H54 (cell line): ENCODE results near the gene HSPA12B.

ENCODE experiments used
- DNase-seq: peaks from one replicate; pipeline ENCODE4 v3.0.0; 2011; ENCODE audit warnings: low spot score, mixed read lengths; ENCODE audit not compliant: insufficient read length
- FAIRE-seq: peaks from 3 replicates; lab custom pipeline; 2011; peaks lifted over from hg19 to GRCh38; lab: Jason Lieb, UNC
- POLR2A ChIP-seq: IDR thresholded peaks from 2 replicates; pipeline ENCODE4 v1.6.1; 2011; ENCODE audit warnings: low read depth, mild to moderate bottlenecking, low read length

HSPA12B gene

DNA sequence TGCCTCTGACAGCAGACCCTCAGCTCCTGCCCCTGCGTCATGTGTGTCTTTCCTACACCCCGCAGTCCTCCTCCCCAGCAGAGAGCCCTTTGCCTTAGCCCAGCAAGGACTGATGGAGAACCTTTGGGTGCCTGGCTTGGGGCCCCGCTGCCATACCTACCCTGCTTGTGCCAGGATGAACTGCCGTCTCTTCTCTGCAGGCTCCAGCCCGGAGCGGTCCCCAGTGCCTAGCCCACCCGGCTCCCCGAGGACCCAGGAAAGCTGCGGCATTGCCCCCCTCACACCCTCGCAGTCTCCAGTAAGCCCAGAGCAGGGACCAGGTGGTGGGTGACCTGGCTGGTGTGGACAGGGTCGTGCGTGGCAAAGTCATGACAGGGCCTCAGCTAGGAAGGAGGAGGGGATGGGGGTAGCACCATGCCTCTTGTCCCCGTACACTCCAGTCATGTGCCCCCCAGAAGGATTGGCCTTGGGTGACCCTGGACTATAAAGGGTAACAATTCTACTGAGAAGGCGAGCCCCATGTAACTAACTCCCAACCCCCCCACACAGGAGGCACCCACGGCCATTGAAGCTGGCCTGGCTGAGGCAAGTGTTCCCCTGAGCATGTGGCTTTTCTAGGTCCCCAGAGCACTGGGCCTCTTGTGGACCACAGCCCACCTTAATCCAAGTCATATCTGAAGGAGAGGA lies 8.3 kb downstream of the HSPA12B start:
- DNase-seq, result no peak
- no peak for FAIRE-seq
- TF ChIP-seq POLR2A, result no peak

DNA sequence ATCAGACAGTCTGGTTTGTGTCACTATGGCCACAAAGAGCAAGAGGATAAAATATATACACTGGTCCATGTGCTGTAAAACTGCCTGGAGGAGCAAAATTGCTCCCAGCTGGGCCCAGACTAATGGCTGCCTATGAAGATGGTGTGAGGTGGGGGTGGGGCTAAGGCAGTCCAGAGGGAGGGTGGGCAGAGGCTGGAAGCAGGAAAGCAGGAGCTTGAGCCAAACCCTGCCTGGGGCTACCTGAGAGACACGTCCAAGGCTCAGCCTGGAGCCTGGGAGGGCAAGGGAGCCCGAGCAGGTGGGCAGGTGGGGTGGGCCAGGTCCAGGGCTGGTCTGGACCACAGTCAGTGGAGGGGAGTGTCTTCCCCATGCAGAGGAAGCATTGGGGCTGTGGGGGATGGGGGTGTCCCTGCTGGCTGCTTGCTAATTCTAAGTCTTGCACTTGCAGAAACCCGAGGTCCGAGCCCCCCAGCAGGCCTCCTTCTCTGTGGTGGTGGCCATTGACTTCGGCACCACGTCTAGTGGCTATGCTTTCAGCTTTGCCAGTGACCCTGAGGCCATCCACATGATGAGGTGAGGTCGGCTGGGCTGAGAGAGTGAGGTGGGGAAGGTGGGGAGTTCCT lies 9.5 kb downstream of the HSPA12B start:
- FAIRE-seq (no peak), DNase-seq (no peak)
- no peak for TF ChIP-seq POLR2A

DNA sequence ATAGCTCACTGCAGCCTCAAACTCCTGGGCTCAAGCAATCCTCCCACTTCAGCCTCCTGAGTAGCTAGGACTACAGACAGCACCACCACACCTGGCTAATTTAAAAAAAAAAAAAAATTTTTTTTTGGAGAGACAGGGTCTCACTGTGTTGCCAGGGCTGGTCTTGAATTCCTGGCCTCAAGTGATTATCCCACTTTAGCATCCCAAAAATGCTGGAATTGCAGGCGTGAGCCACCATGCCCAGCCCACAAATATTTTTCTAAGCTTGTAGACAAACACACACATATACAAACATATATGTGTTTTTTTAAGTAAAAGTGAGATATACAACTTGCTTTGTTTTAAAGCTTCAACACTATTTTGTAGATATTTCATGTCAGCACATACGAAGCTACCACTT lies 10.8 kb downstream of the HSPA12B start:
- no peak for DNase-seq
- no peak for TF ChIP-seq POLR2A
- no peak for FAIRE-seq

DNA sequence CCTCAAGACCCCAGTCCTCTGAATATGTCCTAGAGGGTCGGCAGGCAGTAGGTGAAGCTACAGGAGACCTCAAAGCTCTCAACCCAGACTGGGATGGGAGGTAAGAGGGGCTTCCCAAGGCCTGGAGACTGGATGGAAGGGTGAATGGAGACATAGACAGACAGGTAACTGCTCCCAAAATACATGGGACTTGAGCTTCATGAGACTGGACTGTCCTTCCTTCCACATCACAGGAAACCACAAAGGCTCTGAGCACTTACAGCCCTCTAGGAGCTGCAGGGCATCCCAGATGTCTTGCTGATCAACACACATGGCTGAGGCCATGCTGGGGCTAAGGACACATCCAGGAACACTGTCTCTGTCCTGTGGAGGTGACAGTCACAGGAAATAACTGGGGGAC lies 11.6 kb downstream of the HSPA12B start:
- FAIRE-seq (no peak), DNase-seq (no peak)
- TF ChIP-seq POLR2A, result no peak

DNA sequence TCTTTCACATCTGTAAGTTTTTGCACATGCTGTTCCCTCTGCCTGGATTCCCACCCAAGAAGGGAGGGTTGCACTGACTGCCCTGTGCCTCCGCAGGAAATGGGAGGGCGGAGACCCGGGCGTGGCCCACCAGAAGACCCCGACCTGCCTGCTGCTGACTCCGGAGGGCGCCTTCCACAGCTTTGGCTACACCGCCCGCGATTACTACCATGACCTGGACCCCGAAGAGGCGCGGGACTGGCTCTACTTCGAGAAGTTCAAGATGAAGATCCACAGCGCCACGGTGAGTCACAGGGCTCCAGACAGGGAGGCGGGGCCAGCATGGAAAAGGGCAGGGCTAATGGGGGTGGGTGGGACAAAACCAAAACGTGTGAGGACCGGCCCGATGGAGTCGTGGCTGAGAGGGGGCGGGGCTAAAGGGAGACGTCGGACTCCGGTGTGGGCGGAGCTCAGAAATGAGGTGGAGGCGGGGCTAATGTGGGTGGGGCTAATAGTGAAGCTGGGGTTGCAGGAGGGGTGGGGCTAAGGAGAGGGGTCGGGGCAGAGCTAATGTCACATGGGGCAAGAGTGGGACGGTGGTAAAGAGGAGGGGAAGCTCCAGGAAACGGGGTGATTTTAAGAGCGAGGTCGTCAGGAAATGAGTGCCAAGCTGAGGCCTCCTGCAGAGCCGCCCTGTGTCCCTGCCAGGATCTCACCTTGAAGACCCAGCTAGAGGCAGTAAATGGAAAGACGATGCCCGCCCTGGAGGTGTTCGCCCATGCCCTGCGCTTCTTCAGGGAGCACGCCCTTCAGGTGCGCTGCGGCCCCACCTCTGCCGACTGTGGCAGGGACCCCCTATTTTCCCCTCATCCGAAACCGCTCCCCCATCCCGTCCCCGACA lies 12.6 kb downstream of the HSPA12B start:
- TF ChIP-seq POLR2A, result no peak
- DNase-seq (no peak), FAIRE-seq (no peak)

DNA sequence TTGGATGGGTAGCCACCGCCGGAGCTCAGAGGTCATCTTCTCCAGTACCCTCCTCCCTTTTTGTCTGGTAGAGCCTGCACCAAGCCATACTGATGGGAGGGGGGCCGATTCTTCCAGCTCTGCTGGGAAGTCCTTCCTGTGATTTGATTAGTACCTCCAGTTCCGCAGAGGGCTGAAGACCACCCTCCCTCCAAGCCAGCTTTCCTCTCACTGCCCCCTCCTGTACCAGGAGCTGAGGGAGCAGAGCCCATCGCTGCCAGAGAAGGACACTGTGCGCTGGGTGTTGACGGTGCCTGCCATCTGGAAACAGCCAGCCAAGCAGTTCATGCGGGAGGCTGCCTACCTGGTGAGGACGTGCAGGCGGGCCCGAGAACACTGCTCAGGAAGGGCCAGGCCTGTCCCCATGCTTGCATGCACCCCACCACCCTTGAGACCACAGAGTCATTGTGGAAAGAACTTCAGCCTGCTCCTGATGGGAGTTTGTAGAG lies 13.2 kb downstream of the HSPA12B start:
- no peak for DNase-seq
- TF ChIP-seq POLR2A, result no peak
- no peak for FAIRE-seq

DNA sequence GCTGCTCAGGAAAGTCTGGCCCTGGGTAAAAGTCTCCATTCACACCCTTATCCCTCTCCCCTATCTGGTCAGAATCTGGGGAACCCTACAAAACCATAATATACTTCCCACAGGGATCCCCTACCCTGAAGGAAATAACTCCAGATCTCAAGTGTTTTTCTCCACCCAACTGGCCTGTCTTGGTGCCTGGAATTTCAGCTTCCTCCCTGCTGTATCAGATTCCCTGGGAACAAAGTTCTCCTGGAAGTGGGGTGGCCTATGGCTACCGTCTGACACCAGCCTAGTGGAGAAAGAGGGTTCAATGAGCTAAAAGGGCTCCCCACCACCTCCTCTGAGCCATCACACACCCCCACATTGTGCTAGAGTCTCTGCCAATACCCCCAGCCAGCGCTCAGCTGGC lies 15.0 kb downstream of the HSPA12B start:
- no peak for DNase-seq
- no peak for TF ChIP-seq POLR2A
- FAIRE-seq, result no peak

DNA sequence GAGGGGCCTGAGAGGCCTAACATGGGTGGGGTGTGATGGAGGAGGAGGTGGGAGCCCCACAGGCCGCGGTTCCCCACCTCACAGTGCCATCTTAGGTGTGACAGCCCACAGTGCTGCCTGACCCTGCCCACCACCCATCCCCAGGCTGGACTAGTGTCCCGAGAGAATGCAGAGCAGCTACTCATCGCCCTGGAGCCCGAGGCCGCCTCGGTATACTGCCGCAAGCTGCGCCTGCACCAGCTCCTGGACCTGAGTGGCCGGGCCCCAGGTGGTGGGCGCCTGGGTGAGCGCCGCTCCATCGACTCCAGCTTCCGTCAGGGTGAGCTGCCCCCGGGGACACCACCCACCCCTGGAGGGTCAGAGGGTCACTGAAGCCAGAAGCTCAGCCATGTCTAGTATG lies 15.6 kb downstream of the HSPA12B start:
- FAIRE-seq (no peak), DNase-seq (no peak)
- no peak for TF ChIP-seq POLR2A

DNA sequence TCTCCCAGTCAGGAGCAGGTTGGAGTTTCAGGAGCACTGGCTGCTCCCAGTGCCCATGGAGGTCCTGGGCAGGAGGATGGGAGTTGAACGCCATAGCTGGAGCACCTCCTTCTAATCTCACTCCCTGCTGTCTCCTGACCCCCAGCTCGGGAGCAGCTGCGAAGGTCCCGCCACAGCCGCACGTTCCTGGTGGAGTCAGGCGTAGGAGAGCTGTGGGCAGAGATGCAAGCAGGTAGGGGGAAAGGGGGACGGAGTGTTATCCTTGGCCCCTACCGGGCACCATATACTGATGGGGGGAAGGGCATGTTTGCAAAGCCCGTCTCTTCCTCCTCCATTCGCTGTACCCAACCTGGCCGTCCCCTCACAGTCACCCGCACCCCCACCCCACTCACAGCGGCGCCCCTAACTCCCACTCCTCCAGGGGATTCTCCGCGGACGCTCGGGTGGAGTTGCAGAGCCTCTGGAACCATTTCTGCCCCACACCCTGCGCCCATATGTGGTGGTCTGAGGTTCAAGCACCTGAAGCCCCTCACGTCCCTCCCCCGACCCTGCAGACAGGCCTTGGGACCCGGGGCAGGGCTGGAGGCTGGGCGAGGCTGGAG lies 16.7 kb downstream of the HSPA12B start:
- no peak for DNase-seq
- no peak for FAIRE-seq
- TF ChIP-seq POLR2A, result no peak

DNA sequence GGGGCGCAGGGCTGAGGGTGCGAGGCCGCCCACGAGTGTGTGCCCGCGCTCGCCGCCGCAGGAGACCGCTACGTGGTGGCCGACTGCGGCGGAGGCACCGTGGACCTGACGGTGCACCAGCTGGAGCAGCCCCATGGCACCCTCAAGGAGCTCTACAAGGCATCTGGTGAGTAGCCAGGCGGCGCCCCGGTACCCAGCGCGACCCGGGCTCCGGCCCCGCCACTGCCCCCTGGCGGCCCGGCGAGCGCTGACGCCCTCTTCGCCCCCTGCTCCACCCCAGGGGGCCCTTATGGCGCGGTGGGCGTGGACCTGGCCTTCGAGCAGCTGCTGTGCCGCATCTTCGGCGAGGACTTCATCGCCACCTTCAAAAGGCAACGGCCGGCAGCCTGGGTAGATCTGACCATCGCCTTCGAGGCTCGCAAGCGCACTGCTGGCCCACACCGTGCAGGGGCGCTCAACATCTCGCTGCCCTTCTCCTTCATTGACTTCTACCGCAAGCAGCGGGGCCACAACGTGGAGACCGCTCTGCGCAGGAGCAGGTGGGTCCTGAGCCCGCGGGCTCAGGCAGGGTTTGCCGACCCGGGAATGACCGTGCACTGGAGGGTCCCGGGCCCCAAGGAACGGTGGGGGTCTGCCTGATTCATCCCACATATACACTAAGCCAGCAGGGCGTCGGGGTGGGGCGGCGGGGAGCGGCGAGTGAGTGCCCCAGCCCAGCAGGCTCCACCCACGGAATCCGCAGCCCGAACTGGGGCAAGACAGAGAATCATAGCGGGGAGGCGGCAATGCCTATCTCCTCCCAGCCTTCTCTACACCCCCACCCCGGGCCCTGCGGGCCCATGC lies 17.4 kb downstream of the HSPA12B start:
- no peak for TF ChIP-seq POLR2A
- DNase-seq (peak; percentile 54), FAIRE-seq (no peak)

DNA sequence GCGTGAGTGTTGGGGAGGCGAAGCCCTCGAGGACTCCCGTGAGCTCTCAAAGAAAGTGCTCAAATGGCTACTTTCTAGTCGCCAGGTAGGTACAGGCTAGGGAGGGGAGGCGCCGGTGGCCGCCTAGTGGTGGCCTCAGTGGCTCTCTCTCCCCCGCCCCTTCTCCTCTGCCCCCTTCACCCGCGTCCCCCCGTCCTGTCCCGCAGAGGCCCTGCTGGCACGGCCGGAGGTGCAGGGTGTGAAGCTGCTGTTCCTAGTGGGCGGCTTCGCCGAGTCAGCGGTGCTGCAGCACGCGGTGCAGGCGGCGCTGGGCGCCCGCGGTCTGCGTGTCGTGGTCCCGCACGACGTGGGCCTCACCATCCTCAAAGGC lies 18.8 kb downstream of the HSPA12B start:
- DNase-seq (no peak), FAIRE-seq (no peak)
- no peak for TF ChIP-seq POLR2A

DNA sequence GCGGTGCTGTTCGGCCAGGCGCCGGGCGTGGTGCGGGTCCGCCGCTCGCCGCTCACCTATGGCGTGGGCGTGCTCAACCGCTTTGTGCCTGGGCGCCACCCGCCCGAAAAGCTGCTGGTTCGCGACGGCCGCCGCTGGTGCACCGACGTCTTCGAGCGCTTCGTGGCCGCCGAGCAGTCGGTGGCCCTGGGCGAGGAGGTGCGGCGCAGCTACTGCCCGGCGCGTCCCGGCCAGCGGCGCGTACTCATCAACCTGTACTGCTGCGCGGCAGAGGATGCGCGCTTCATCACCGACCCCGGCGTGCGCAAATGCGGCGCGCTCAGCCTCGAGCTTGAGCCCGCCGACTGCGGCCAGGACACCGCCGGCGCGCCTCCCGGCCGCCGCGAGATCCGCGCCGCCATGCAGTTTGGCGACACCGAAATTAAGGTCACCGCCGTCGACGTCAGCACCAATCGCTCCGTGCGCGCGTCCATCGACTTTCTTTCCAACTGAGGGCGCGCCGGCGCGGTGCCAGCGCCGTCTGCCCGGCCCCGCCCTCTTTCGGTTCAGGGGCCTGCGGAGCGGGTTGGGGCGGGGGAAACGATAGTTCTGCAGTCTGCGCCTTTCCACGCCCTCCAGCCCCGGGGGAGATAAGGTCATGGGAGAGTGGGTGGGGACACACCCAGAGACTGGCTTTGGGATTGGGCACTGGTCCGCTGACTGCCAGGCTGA lies 19.3 kb downstream of the HSPA12B start:
- TF ChIP-seq POLR2A, result no peak
- DNase-seq (no peak), FAIRE-seq (no peak)

DNA sequence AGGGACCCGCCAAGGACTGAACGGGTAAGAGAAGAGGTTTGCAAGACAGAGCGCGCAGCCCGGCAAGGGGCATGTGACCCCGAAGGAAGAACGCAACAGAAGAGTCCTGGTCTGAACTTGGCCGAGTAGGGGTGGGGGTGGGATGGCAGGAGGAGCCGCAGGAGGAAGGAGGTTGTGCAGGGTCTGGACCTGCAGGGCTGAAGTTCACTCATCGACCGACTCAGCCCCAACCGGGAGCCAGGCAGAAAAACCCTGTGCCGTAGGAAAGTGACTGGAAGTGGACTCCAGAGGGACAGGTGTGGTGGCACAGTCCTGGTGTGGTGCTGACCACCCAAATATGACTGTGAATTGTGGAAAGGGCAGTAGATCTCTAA lies 19.9 kb downstream of the HSPA12B start:
- FAIRE-seq (no peak), DNase-seq (no peak)
- TF ChIP-seq POLR2A, result no peak
